DMS79 (cell line): ENCODE results near the gene STX16.
A peak's percentile ranks its signal among the peaks of the same experiment; 100 is the strongest.
"Not testable (repeated sequence)": the region's sequence is repeated elsewhere in the genome, so short reads cannot be mapped to it uniquely, and the experiment has no call there.

Experiments used
- DNase-seq: peaks from one replicate; lab custom pipeline; 2025; lab: John Stamatoyannopoulos, UW

STX16 gene

GRCh38 chr20:58712151-58712791 lies 61.2 kb downstream of the STX16 start:
- no peak for DNase-seq

GRCh38 chr20:58712806-58713731 lies 62.0 kb downstream of the STX16 start:
- no peak for DNase-seq

- DNase-seq = no peak
Measured at GRCh38 chr20:58713801-58714339, 62.8 kb downstream of the STX16 start.

- DNase-seq = no peak
Measured at GRCh38 chr20:58714340-58714922, 63.3 kb downstream of the STX16 start.

- DNase-seq = no peak
Measured at GRCh38 chr20:58714923-58715351, 63.9 kb downstream of the STX16 start.

GRCh38 chr20:58715391-58715800 lies 64.3 kb downstream of the STX16 start:
- DNase-seq = no peak

GRCh38 chr20:58715801-58716475 lies 64.9 kb downstream of the STX16 start:
- no peak for DNase-seq

GRCh38 chr20:58716476-58717277 lies 65.6 kb downstream of the STX16 start:
- DNase-seq = peak; percentile 5

- DNase-seq = no peak
Measured at GRCh38 chr20:58717278-58718091, 66.4 kb downstream of the STX16 start.

GRCh38 chr20:58718121-58718563 lies 67.1 kb downstream of the STX16 start:
- DNase-seq = no peak

- DNase-seq = no peak
Measured at GRCh38 chr20:58718729-58719128, 67.6 kb downstream of the STX16 start.

GRCh38 chr20:58719258-58719657 lies 68.2 kb downstream of the STX16 start:
- no peak for DNase-seq

- no peak for DNase-seq
Measured at GRCh38 chr20:58719971-58720371, 68.9 kb downstream of the STX16 start.

- DNase-seq = no peak
Measured at GRCh38 chr20:58720890-58721289, 69.8 kb downstream of the STX16 start.

- DNase-seq = no peak
Measured at GRCh38 chr20:58721951-58722778, 71.1 kb downstream of the STX16 start.

GRCh38 chr20:58722877-58723627 lies 72.0 kb downstream of the STX16 start:
- DNase-seq = no peak

- DNase-seq = no peak
Measured at GRCh38 chr20:58723628-58723984, 72.5 kb downstream of the STX16 start.

GRCh38 chr20:58726156-58726555 lies 75.1 kb downstream of the STX16 start:
- not testable (repeated sequence) for DNase-seq
